Right atrium auricular region (tissue), 2 donors: ENCODE measurements around the gene UBE3A. TPM values are rescaled to one million over a fixed set of nuclear protein-coding genes. Genes with fewer than 3 reads are reported as not detected.

ENCODE experiments used
- DNase-seq: peaks from one replicate; pipeline ENCODE4 v3.0.0-alpha.2; 2019; ENCODE audit warnings: low spot score
- H3K27ac ChIP-seq, 2 donors: fragments of 200-600 bp; sonication (generic); 1 replicate in 1 of 2; 2 replicates in 1 of 2; pipeline ENCODE4 v1.5.1; 2016 to 2019
- H3K27me3 ChIP-seq, 2 donors: fragments of 200-600 bp; sonication (generic); one replicate each; pipeline versions ENCODE4 v1.5.1 to v1.6.0; 2017 to 2019
- H3K36me3 ChIP-seq: fragments of 200-600 bp; sonication (generic); one replicate; pipeline ENCODE4 v1.5.1; 2016
- H3K4me1 ChIP-seq, 2 donors: fragments of 200-600 bp; sonication (generic); one replicate each; pipeline versions ENCODE4 v1.5.1 to v1.6.0; 2017 to 2019
- H3K4me3 ChIP-seq, 2 donors: fragments of 200-600 bp; sonication (generic); 1 replicate in 1 of 2; 2 replicates in 1 of 2; pipeline ENCODE4 v1.5.1; 2017 to 2019; ENCODE audit warnings: mild to moderate bottlenecking in 1 of 2, moderate library complexity in 1 of 2
- H3K9me3 ChIP-seq, 2 donors: fragments of 200-600 bp; sonication (generic); one replicate each; pipeline ENCODE4 v1.5.1; 2019
- total RNA-seq, 2 donors: library from RNA; depleted of rRNA; stranded (reverse); fragments of >200 nt; gene quantifications; one replicate each; pipeline ENCODE4 v1.1.0, GENCODE V29; 2016
- TF ChIP-seq, protein P1 (sequence below), 2 donors: fragments of 200-600 bp; sonication (generic); IDR thresholded peaks; one replicate each; pipeline ENCODE4 v1.5.1; 2019; ENCODE audit warnings: antibody characterized with exemption in 2 of 2

The UBE3A gene
- total RNA-seq, 2 donors from 2014 or later = 63.3 to 65.3 TPM

DNA sequence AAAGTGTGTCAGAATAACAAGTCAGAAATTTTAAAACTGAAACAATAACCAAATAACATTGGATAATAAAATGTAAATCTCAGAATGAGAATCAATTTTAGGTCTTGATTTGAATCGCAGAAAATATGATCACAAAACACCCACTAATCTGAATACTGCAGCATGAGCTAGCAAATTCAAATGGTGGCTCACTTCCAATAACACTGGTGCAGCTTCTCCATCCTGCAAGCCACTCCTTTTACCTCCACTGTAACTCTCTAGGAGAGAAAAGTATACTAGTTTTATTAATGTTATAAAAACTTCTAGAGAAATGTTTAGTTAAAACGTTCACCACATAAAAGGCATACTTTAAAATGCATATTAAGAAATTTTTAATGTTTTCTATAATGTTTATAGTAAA, 30.4 kb downstream of the UBE3A start:
- no peaks in the 10 kb centered on the region for H3K9me3 ChIP-seq
- no peaks in the 10 kb centered on the region for H3K27me3 ChIP-seq
- H3K4me1 ChIP-seq = peaks cover 0 to 30% of the 10 kb centered on the region in 2 donors
- peaks cover 16% of the 10 kb centered on the region for H3K36me3 ChIP-seq
- TF ChIP-seq, protein P1, sequence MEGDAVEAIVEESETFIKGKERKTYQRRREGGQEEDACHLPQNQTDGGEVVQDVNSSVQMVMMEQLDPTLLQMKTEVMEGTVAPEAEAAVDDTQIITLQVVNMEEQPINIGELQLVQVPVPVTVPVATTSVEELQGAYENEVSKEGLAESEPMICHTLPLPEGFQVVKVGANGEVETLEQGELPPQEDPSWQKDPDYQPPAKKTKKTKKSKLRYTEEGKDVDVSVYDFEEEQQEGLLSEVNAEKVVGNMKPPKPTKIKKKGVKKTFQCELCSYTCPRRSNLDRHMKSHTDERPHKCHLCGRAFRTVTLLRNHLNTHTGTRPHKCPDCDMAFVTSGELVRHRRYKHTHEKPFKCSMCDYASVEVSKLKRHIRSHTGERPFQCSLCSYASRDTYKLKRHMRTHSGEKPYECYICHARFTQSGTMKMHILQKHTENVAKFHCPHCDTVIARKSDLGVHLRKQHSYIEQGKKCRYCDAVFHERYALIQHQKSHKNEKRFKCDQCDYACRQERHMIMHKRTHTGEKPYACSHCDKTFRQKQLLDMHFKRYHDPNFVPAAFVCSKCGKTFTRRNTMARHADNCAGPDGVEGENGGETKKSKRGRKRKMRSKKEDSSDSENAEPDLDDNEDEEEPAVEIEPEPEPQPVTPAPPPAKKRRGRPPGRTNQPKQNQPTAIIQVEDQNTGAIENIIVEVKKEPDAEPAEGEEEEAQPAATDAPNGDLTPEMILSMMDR (IDR thresholded peaks at IDR 0.05) = no peak
- no peak overlapping the region for H3K27ac ChIP-seq
- H3K4me3 ChIP-seq = no peak overlapping the region
- DNase-seq = no peak

GRCh38 chr15:25407950-25408349, 30.9 kb downstream of the UBE3A start:
- H3K4me3 ChIP-seq = no peak overlapping the region
- peaks cover 0 to 30% of the 10 kb centered on the region in 2 donors for H3K4me1 ChIP-seq
- no peak overlapping the region for H3K27ac ChIP-seq
- TF ChIP-seq, protein P1 (IDR thresholded peaks at IDR 0.05) = no peak
- no peaks in the 10 kb centered on the region for H3K9me3 ChIP-seq
- no peaks in the 10 kb centered on the region for H3K27me3 ChIP-seq
- peaks cover 16% of the 10 kb centered on the region for H3K36me3 ChIP-seq
- no peak for DNase-seq

- Histone ChIP-seq H3K36me3 (peaks cover 26% of the 10 kb centered on the region), H3K4me1 (peaks cover 0 to 30% of the 10 kb centered on the region in 2 donors)
Observed at GRCh38 chr15:25406846-25407245, 32.0 kb downstream of the UBE3A start.

DNA sequence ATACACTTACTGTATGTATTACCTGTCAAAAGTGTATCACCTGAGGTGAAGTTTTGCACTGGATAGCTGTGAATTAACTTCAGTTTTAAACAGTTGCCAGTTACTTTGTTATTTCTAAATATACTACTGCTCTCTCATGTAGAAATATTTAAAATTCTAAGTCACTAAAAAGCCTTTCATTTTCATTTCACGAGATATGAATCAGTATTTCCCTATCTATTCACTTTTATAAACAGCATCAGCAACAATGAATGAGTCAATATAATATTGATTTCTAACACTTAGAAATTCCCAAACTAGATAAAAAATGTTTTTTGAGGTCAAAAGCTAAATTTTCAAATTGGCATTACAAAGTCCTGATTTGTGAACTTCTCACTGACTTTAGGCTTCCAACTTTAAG, 32.6 kb downstream of the UBE3A start:
- H3K27me3 ChIP-seq = no peaks in the 10 kb centered on the region
- H3K9me3 ChIP-seq = peaks cover 0 to 16% of the 10 kb centered on the region in 2 donors
- no peak overlapping the region for H3K27ac ChIP-seq
- TF ChIP-seq, protein P1 (IDR thresholded peaks at IDR 0.05) = no peak
- no peak overlapping the region for H3K4me3 ChIP-seq
- H3K36me3 ChIP-seq = peaks cover 29% of the 10 kb centered on the region
- H3K4me1 ChIP-seq = peaks cover 0 to 30% of the 10 kb centered on the region in 2 donors
- no peak for DNase-seq

More at GRCh38 chr15:25406846-25407245, 32.0 kb downstream of the UBE3A start:
- no peaks in the 10 kb centered on the region for H3K27me3 ChIP-seq
- no peak overlapping the region for H3K27ac ChIP-seq
- H3K9me3 ChIP-seq = peaks cover 0 to 10% of the 10 kb centered on the region in 2 donors
- TF ChIP-seq, protein P1 (IDR thresholded peaks at IDR 0.05) = no peak
- no peak for DNase-seq
- H3K4me3 ChIP-seq = no peak overlapping the region

- Histone ChIP-seq H3K36me3 (peaks cover 29% of the 10 kb centered on the region), H3K27me3 (no peaks in the 10 kb centered on the region), H3K4me3 (no peak overlapping the region), H3K9me3 (peaks cover 0 to 18% of the 10 kb centered on the region in 2 donors), H3K27ac (no peak overlapping the region), H3K4me1 (peaks cover 0 to 15% of the 10 kb centered on the region in 2 donors)
- DNase-seq = no peak
- TF ChIP-seq, protein P1 (IDR thresholded peaks at IDR 0.05) = no peak
Observed at GRCh38 chr15:25403771-25404170, 35.1 kb downstream of the UBE3A start.

DNA sequence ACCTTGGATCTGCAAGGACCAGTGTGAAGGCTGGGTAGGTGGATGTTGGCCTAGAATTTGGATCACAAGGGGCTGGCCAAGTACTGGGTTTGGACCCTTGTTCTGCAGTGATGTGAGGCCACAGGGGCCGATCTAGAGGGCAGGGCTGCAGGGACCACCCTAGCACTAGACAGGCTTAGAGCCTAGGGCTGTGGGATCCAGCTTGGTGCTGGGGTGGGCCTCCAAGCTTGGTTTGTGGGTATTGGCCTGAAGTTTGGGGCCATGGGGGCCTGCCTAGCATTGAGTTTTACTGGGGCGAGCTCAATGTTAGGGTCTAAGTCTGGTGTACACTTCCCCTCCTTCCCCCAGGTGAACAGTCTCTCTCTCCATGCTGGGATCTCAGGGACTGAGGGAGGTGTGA, 36.5 kb downstream of the UBE3A start:
- no peak for DNase-seq
- Histone ChIP-seq H3K4me3 (no peak overlapping the region), H3K36me3 (peaks cover 29% of the 10 kb centered on the region), H3K9me3 (peaks cover 0 to 18% of the 10 kb centered on the region in 2 donors), H3K27ac (no peak overlapping the region), H3K4me1 (peaks cover 0 to 9% of the 10 kb centered on the region in 2 donors), H3K27me3 (no peaks in the 10 kb centered on the region)
- TF ChIP-seq, protein P1 (IDR thresholded peaks at IDR 0.05) = no peak
